Suprapubic skin (tissue), 3 donors: ENCODE results near the gene TAS1R3.

Experiments
- CTCF ChIP-seq, 2 donors: fragments of 200-600 bp in 1 of 2; fragments of 450-650 bp in 1 of 2; sonication (generic) in 1 of 2; IDR thresholded peaks; one replicate each; pipeline ENCODE4 v1.5.1; 2016 to 2019; ENCODE audit warnings: antibody characterized with exemption in 2 of 2, mild to moderate bottlenecking in 1 of 2, moderate library complexity in 1 of 2
- POLR2A ChIP-seq, 2 donors: fragments of 450-650 bp; IDR thresholded peaks; one replicate each; pipeline ENCODE4 v1.6.1; 2017; ENCODE audit warnings: antibody characterized with exemption in 2 of 2, mild to moderate bottlenecking in 2 of 2, moderate library complexity in 2 of 2

GRCh38 chr1:1353389-1354151 is 22.5 kb downstream of the TAS1R3 start:
- TF ChIP-seq POLR2A (IDR thresholded peaks at IDR 0.05) (no peak), CTCF (IDR thresholded peaks at IDR 0.05) (no peak)
